HG03565 (cell line): ENCODE data around the gene LETM1.

Experiments used
- ATAC-seq: cut with Tn5 transposase; IDR thresholded peaks from one replicate; pipeline ENCODE4 v1.9.1; 2021; ENCODE audit warnings: mild to moderate bottlenecking, moderate library complexity; ENCODE audit not compliant: unreplicated experiment

Gene LETM1

DNA sequence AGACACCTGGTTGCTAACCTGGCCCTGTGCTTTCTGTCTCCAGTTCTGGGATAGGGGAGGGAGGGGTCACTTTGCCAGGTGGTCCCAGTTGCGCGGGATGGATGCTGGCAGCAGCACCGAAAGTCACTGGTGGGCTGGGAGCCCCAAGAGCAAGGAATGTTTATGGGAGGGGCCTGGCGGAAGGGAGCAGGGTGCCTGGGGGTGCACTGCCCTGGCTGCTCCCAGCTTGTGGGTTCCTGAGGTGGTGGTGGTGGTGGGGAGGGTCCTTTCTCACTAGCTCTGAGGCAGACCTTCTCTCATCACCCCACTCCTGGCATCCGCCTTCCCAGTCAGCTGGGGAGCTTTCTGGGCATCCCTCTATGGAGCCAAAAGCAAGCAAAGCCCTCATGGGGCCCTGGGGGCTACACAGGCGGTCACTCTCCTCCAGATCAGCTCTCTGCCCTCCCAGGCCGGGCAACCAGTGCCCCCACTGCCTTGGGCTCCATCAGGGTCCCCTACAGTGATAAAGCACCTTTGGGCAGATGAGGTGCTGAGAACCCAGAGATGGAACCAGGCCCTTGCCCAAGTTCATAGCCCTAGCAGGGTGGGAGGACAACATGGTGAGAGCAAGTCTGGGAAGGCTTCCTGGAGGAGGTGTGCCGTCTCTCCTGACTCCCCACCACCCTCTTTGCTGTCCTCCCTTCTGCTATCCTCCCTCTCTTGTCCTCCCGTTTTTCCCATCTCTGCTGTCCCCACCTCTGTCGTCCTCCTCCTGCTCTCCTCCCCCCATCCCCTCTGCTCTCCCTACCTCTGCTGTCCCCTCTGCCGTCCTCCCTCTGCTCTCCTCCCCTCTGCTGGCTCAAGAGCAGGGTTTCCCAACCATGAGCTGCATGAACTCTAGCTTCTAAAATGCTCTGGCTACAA lies 46.9 kb downstream of the LETM1 start:
- ATAC-seq, result no peak

GRCh38 chr4:1808396-1808795 lies 47.6 kb downstream of the LETM1 start:
- no peak for ATAC-seq

GRCh38 chr4:1807332-1807777 lies 48.6 kb downstream of the LETM1 start:
- ATAC-seq, result no peak

DNA sequence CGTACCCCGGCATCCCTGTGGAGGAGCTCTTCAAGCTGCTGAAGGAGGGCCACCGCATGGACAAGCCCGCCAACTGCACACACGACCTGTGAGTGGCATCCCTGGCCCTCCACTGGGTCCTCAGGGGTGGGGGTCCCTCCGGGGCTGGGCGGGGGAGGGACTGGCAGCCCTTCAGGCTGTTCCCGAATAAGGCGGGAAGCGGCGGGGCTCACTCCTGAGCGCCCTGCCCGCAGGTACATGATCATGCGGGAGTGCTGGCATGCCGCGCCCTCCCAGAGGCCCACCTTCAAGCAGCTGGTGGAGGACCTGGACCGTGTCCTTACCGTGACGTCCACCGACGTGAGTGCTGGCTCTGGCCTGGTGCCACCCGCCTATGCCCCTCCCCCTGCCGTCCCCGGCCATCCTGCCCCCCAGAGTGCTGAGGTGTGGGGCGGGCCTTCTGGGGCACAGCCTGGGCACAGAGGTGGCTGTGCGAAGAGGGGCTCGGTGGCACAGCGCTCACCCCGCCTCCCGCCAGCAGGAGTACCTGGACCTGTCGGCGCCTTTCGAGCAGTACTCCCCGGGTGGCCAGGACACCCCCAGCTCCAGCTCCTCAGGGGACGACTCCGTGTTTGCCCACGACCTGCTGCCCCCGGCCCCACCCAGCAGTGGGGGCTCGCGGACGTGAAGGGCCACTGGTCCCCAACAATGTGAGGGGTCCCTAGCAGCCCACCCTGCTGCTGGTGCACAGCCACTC lies 49.2 kb downstream of the LETM1 start:
- no peak for ATAC-seq

DNA sequence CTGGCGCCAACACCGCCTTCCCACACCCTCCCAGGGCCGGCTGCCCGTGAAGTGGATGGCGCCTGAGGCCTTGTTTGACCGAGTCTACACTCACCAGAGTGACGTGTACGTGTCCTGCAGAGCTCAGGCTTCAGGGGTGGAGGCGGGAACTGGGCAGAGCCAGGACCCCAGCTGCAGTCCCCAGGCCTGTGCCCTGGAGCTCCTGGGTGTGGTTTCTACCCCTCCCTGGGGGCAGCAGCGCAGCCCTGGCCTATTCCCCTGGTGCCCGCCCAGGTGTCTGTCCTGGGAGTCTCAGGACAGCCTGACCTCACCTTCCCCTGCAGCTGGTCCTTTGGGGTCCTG lies 49.8 kb downstream of the LETM1 start:
- no peak for ATAC-seq

GRCh38 chr4:1805493-1806222 lies 50.3 kb downstream of the LETM1 start:
- ATAC-seq, result no peak

DNA sequence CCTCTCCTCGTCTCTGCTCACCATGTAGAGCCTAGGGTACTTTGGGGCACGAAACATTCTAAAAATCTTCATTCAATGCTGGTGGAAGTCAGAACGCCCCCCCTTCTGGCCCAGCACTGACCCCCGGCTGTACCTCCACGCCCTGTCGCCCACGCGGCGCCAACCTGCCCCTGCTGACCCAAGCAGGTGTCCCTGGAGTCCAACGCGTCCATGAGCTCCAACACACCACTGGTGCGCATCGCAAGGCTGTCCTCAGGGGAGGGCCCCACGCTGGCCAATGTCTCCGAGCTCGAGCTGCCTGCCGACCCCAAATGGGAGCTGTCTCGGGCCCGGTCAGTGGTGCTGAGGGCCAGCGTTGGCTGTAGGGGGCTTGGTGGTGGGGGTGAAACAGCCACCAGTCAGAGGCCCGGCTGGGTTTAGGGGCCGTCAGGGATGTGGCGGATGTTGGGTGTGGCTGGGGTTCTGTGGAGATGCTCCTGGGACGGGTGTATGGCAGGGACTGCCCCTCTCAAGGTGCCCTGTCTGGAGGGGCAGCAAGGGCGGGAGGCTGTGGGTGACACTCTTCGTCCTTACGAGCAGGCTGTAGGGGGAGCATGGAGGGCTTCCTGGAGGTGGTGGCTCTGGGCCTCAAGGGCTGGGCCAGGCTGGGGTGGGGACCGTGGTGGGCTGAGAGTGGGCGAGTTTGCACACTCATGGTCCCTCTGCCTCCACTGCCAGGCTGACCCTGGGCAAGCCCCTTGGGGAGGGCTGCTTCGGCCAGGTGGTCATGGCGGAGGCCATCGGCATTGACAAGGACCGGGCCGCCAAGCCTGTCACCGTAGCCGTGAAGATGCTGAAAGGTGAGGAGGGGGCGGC lies 51.1 kb downstream of the LETM1 start:
- no peak for ATAC-seq

GRCh38 chr4:1803523-1804423 lies 52.2 kb downstream of the LETM1 start:
- no peak for ATAC-seq

- ATAC-seq, result no peak
Observed at GRCh38 chr4:1802720-1803522, 53.0 kb downstream of the LETM1 start.

DNA sequence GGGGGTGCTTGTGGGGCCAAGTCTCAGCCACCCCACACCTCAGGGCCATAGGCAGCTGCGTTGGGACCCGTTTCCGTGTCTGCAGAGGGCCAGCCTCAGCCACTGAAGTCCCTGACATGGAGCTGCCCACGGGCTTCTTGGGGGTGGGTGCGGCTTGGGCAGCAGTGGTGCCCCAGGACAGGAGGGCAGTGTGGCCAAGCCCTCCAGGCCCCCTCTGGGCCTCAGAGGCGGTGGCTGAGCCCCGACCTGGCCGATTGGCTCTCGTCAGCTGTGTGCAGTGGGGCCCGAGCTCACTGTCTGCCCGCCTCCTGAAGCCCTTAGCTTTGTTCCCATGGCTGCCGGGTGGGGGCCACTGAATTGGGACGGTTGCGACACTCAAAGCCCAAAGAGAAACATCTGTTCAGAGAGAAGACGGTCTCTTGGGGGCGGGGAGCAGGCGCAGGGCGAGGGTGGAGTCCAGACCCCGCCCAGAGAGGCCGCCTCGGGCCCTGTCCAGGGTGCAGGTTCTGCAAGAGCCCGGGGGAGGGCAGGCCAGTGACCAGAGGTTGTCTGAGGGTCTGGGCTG lies 53.7 kb downstream of the LETM1 start:
- no peak for ATAC-seq

GRCh38 chr4:1801286-1801958 lies 54.5 kb downstream of the LETM1 start:
- ATAC-seq, result no peak

GRCh38 chr4:1800805-1801204 lies 55.2 kb downstream of the LETM1 start:
- no peak for ATAC-seq

GRCh38 chr4:1799387-1800375 lies 56.3 kb downstream of the LETM1 start:
- no peak for ATAC-seq

DNA sequence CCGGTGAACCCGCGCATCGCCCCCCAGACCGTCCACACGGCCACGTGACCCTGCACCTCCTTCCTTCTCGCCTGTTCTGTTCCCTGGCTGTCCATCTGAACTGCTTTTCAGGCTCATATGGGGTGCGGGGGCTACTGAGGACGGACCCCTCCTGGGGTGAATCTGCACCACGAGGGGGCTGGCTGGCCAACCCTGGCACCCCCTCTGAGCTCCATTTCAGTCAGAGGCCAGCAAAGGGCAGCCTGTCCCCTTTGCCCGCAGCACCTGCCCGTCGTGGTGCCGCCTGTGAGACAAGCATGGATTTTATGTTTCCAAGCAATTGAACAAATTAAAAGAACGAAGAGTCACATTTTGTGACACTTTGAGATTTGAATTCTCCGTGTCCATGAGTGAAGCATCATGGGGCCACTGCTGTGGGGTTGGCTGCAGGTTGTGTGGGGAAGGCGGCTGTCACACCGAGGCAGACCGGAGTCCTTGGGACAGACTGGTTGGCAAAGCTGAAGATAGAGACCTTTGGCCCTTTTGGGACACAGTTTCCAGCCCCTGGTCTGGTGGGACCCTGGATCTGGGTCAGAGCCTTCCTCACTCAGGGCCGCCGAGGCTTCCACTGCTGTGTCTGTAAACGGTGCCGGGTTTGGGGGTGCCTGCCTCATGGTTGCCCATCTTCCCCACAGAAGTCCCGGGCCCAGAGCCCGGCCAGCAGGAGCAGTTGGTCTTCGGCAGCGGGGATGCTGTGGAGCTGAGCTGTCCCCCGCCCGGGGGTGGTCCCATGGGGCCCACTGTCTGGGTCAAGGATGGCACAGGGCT lies 57.2 kb downstream of the LETM1 start:
- no peak for ATAC-seq

GRCh38 chr4:1797861-1798579 lies 57.9 kb downstream of the LETM1 start:
- no peak for ATAC-seq
